HEK293 (cell line): ENCODE data around the gene AZIN2.
A peak's percentile ranks its signal among the peaks of the same experiment; 100 is the strongest.
"Not testable (repeated sequence)": the region's sequence is repeated elsewhere in the genome, so short reads cannot be mapped to it uniquely, and the experiment has no call there.

Source experiments
- CTCF ChIA-PET: fragments of 350-600 bp; formaldehyde crosslinking; extraction: SDS; loops from one replicate; lab custom pipeline; 2021; ENCODE audit warnings: antibody characterized with exemption; lab: Yijun Ruan, JAX
- POLR2A ChIA-PET: fragments of 300-600 bp; formaldehyde crosslinking; extraction: SDS; loops from one replicate; lab custom pipeline; 2020; ENCODE audit warnings: antibody characterized with exemption, inconsistent platforms; lab: Yijun Ruan, JAX
- H3K27ac ChIP-seq: fragments of 200-500 bp; sonication (Bioruptor generic); 2 replicates; pipeline ENCODE4 v1.5.1; 2014; ENCODE audit warnings: low read depth, low read length, control low read depth, inconsistent platforms; ENCODE audit errors: extremely low read depth
- H3K36me3 ChIP-seq, 2 experiments: fragments of 200-500 bp in 1 of 2; sonication (Bioruptor generic) in 1 of 2; 1 replicate in 1 of 2; 2 replicates in 1 of 2; pipeline ENCODE4 v1.5.1; 2014 to 2017; ENCODE audit warnings: inconsistent platforms in 2 of 2, low read length in 2 of 2; ENCODE audit not compliant: control insufficient read depth in 2 of 2, insufficient read depth in 1 of 2
- H3K4me1 ChIP-seq: fragments of 200-500 bp; sonication (Bioruptor generic); 2 replicates; pipeline ENCODE4 v1.5.1; 2014; ENCODE audit warnings: mild to moderate bottlenecking, low read length, inconsistent platforms; ENCODE audit not compliant: control insufficient read depth, insufficient read depth
- H3K4me3 ChIP-seq: 2 replicates; pipeline ENCODE4 v1.5.1; 2011; ENCODE audit warnings: low read depth, mild to moderate bottlenecking, control low read depth, low read length, moderate library complexity
- H3K9me3 ChIP-seq: fragments of 200-500 bp; sonication (Bioruptor generic); 2 replicates; pipeline ENCODE4 v1.5.1; 2014; ENCODE audit warnings: low read depth, low read length, inconsistent platforms; ENCODE audit not compliant: control insufficient read depth, insufficient read depth
- FEZF1 ChIP-seq: fragments of 450-650 bp; formaldehyde crosslinking; IDR thresholded peaks from 2 replicates; pipeline ENCODE4 v1.5.1; 2016; ENCODE audit warnings: missing biosample characterization, missing genetic modification characterization
- GLI2 ChIP-seq: fragments of 450-650 bp; formaldehyde crosslinking; IDR thresholded peaks from 2 replicates; pipeline ENCODE4; 2017; ENCODE audit warnings: missing biosample characterization, missing genetic modification characterization, low read depth, borderline replicate concordance
- GLIS1 ChIP-seq: fragments of 450-650 bp; formaldehyde crosslinking; IDR thresholded peaks from 2 replicates; pipeline ENCODE4 v1.5.1; 2016; ENCODE audit warnings: missing biosample characterization, missing genetic modification characterization
- IKZF3 ChIP-seq: fragments of 450-650 bp; IDR thresholded peaks from 2 replicates; pipeline ENCODE4 v1.5.0; 2018; ENCODE audit warnings: missing biosample characterization, mild to moderate bottlenecking, missing genetic modification characterization, moderate library complexity
- OVOL3 ChIP-seq: fragments of 450-650 bp; formaldehyde crosslinking; IDR thresholded peaks from 2 replicates; pipeline ENCODE4 v1.5.1; 2016; ENCODE audit warnings: missing biosample characterization, missing genetic modification characterization
- PRDM1 ChIP-seq: fragments of 450-650 bp; formaldehyde crosslinking; IDR thresholded peaks from 2 replicates; pipeline ENCODE4; 2016; ENCODE audit warnings: missing biosample characterization, missing genetic modification characterization
- ZBTB21 ChIP-seq: fragments of 450-650 bp; formaldehyde crosslinking; IDR thresholded peaks from 2 replicates; pipeline ENCODE4 v1.5.1; 2017; ENCODE audit warnings: missing biosample characterization, missing genetic modification characterization
- ZBTB8A ChIP-seq: fragments of 450-650 bp; formaldehyde crosslinking; IDR thresholded peaks from 2 replicates; pipeline ENCODE4 v1.5.1; 2016; ENCODE audit warnings: missing biosample characterization, missing genetic modification characterization
- ZNF121 ChIP-seq: fragments of 450-650 bp; formaldehyde crosslinking; IDR thresholded peaks from 2 replicates; pipeline ENCODE4 v1.5.1; 2016; ENCODE audit warnings: missing biosample characterization, missing genetic modification characterization
- ZNF157 ChIP-seq: fragments of 450-650 bp; formaldehyde crosslinking; IDR thresholded peaks from 2 replicates; pipeline ENCODE4 v1.5.1; 2016; ENCODE audit warnings: missing biosample characterization, missing genetic modification characterization
- ZNF175 ChIP-seq: fragments of 450-650 bp; formaldehyde crosslinking; IDR thresholded peaks from 2 replicates; pipeline ENCODE4 v1.5.1; 2016; ENCODE audit warnings: missing biosample characterization, missing genetic modification characterization
- ZNF2 ChIP-seq: fragments of 450-650 bp; formaldehyde crosslinking; IDR thresholded peaks from 2 replicates; pipeline ENCODE4 v1.5.1; 2016; ENCODE audit warnings: missing biosample characterization, missing genetic modification characterization
- ZNF214 ChIP-seq: fragments of 450-650 bp; formaldehyde crosslinking; IDR thresholded peaks from 2 replicates; pipeline ENCODE4 v1.5.1; 2017; ENCODE audit warnings: missing biosample characterization, mild to moderate bottlenecking, missing genetic modification characterization, borderline replicate concordance
- ZNF266 ChIP-seq: fragments of 450-650 bp; formaldehyde crosslinking; IDR thresholded peaks from 2 replicates; pipeline ENCODE4 v1.5.1; 2016; ENCODE audit warnings: missing biosample characterization, missing genetic modification characterization, low read depth
- ZNF350 ChIP-seq: fragments of 450-650 bp; formaldehyde crosslinking; IDR thresholded peaks from 2 replicates; pipeline ENCODE4 v1.5.0; 2017; ENCODE audit warnings: missing biosample characterization, mild to moderate bottlenecking, missing genetic modification characterization
- ZNF354C ChIP-seq: fragments of 450-650 bp; formaldehyde crosslinking; IDR thresholded peaks from 2 replicates; pipeline ENCODE4 v1.5.1; 2016; ENCODE audit warnings: missing biosample characterization, missing genetic modification characterization, low read depth, borderline replicate concordance
- ZNF366 ChIP-seq: fragments of 450-650 bp; formaldehyde crosslinking; conservative IDR thresholded peaks from 2 replicates; pipeline ENCODE4 v1.5.1; 2016; ENCODE audit warnings: missing biosample characterization, missing genetic modification characterization
- ZNF473 ChIP-seq: fragments of 450-650 bp; formaldehyde crosslinking; IDR thresholded peaks from 2 replicates; pipeline ENCODE4 v1.5.1; 2017; ENCODE audit warnings: missing biosample characterization, missing genetic modification characterization
- ZNF48 ChIP-seq: fragments of 450-650 bp; formaldehyde crosslinking; IDR thresholded peaks from 2 replicates; pipeline ENCODE4 v1.5.1; 2016; ENCODE audit warnings: missing biosample characterization, missing genetic modification characterization
- ZNF596 ChIP-seq: fragments of 450-650 bp; IDR thresholded peaks from 2 replicates; pipeline ENCODE4 v1.5.0; 2018; ENCODE audit warnings: missing biosample characterization, mild to moderate bottlenecking, missing genetic modification characterization, moderate library complexity
- ZNF623 ChIP-seq: fragments of 450-650 bp; formaldehyde crosslinking; IDR thresholded peaks from 2 replicates; pipeline ENCODE4 v1.5.1; 2016; ENCODE audit warnings: missing biosample characterization, missing genetic modification characterization
- ZNF654 ChIP-seq: fragments of 450-650 bp; formaldehyde crosslinking; IDR thresholded peaks from 2 replicates; pipeline ENCODE4 v1.5.1; 2016; ENCODE audit warnings: low read depth, missing biosample characterization, missing genetic modification characterization
- ZNF747 ChIP-seq: fragments of 450-650 bp; formaldehyde crosslinking; IDR thresholded peaks from 2 replicates; pipeline ENCODE4 v1.5.1; 2016; ENCODE audit warnings: missing biosample characterization, missing genetic modification characterization
- ZNF792 ChIP-seq: fragments of 450-650 bp; formaldehyde crosslinking; IDR thresholded peaks from 2 replicates; pipeline ENCODE4 v1.5.1; 2016; ENCODE audit warnings: missing biosample characterization, missing genetic modification characterization
- TF ChIP-seq, protein P1 (sequence below): fragments of 450-650 bp; formaldehyde crosslinking; IDR thresholded peaks from 2 replicates; pipeline ENCODE4 v1.5.1; 2016; ENCODE audit warnings: missing biosample characterization, missing genetic modification characterization
- TF ChIP-seq, protein P2 (sequence below): fragments of 450-650 bp; formaldehyde crosslinking; IDR thresholded peaks from 2 replicates; pipeline ENCODE4 v1.5.1; 2016; ENCODE audit warnings: missing biosample characterization, missing genetic modification characterization

AZIN2 gene

DNA sequence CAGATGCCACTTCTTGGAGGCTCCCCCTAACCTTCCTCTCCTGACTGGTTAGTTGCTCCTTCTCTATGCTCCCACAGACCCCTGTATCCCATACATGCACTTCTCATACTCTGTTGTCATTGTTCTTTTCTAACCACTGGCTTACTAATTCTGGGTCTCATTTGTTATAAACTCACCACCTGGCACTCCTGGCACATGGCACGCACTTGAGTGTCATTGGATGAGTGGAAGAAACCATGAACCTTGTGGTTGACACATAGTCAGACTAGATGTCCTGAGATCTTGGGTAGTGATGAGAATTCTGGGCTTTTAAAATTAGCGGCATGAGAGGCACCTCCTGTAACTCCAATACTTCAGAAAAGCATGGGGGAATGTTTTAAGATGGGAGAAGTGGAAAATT is 51.6 kb downstream of the AZIN2 start (continued):
- TF ChIP-seq, protein P1, sequence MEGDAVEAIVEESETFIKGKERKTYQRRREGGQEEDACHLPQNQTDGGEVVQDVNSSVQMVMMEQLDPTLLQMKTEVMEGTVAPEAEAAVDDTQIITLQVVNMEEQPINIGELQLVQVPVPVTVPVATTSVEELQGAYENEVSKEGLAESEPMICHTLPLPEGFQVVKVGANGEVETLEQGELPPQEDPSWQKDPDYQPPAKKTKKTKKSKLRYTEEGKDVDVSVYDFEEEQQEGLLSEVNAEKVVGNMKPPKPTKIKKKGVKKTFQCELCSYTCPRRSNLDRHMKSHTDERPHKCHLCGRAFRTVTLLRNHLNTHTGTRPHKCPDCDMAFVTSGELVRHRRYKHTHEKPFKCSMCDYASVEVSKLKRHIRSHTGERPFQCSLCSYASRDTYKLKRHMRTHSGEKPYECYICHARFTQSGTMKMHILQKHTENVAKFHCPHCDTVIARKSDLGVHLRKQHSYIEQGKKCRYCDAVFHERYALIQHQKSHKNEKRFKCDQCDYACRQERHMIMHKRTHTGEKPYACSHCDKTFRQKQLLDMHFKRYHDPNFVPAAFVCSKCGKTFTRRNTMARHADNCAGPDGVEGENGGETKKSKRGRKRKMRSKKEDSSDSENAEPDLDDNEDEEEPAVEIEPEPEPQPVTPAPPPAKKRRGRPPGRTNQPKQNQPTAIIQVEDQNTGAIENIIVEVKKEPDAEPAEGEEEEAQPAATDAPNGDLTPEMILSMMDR (tag by site-specific recombination), result no peak
- TF ChIP-seq ZNF473 (tag by site-specific recombination), result no peak
- TF ChIP-seq ZNF157, result no peak
- no peak for TF ChIP-seq ZBTB8A
- no peak for TF ChIP-seq ZNF350 (tag by site-specific recombination)
- TF ChIP-seq ZNF121, result no peak
- TF ChIP-seq, protein P2, sequence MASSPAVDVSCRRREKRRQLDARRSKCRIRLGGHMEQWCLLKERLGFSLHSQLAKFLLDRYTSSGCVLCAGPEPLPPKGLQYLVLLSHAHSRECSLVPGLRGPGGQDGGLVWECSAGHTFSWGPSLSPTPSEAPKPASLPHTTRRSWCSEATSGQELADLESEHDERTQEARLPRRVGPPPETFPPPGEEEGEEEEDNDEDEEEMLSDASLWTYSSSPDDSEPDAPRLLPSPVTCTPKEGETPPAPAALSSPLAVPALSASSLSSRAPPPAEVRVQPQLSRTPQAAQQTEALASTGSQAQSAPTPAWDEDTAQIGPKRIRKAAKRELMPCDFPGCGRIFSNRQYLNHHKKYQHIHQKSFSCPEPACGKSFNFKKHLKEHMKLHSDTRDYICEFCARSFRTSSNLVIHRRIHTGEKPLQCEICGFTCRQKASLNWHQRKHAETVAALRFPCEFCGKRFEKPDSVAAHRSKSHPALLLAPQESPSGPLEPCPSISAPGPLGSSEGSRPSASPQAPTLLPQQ (tag by site-specific recombination), result no peak
- TF ChIP-seq GLI2, result no peak
- no peak for TF ChIP-seq ZNF792 (tag by site-specific recombination)
- TF ChIP-seq, all 188 proteins: peak for 0

DNA sequence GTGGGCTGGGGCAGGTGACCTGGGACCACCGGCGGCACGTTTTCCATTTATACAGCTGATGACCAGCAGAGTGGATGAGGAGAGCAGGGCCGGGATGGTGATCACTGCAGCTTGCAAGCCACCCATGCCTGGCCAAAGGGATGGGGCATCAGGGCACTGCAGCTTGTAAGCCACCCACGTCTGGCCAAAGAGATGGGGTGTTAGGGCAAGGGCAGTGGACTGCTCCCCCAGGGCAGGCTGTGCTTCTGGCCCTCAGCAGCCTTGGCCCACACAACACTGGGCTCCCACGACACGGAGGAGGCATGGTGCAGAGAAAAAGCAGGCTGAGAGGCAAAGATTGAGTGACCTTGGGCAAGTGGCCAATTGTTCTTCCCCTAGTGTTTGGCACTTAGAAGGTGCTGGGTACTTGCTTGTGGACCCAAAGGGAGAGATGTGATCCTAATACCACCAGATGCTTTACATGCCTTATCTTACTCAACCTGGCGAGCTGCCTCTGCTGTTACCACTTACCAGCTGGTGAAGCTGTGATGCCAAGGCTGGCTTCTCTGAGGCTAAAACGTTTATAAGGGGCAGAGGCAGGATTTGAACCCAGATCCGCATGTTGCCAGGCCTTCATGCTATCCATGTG is 52.6 kb downstream of the AZIN2 start:
- no peaks in the 10 kb centered on the region for H3K4me1 ChIP-seq
- POLR2A ChIA-PET, result no interaction called here
- TF ChIP-seq ZNF747 (tag by site-specific recombination) (no peak), ZNF157 (no peak), ZNF366 (tag by site-specific recombination) (no peak), IKZF3 (tag by site-specific recombination) (no peak), ZNF596 (tag by site-specific recombination) (no peak), ZNF121 (no peak)
- TF ChIP-seq, all 188 proteins: peak for 0
- Histone ChIP-seq H3K36me3 (peaks cover 0 to 9% of the 10 kb centered on the region in 2 experiments; a peak in 1 of 3 replicates), H3K27ac (no peak overlapping the region), H3K9me3 (no peaks in the 10 kb centered on the region), H3K4me3 (no peak overlapping the region)
- CTCF ChIA-PET, result interaction anchor here (0.6 kb wide), 1 partner anchor 249 kb away, joined by 3 read pairs; no protein-coding TSS in a partner anchor

DNA sequence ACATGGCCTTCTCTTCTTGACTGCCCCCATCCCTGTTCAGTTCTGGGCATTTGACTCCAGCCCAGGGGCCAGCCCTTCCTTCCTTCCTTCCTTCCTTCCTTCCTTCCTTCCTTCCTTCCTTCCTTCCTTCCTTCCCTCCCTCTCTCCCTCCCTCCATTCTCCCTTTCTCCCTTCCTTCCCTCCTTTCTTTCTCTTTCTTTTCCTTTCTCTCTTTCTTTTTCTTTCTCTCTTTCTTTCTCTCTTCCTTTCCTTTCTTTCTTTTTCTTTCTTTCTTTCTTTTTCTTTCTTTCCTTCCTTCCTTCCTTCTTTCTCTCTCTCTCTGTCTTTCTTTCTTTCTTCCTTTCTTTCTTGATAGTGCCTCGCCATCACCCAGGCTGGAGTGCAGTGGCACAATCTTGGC is 55.1 kb downstream of the AZIN2 start:
- POLR2A ChIA-PET, H3K9me3 ChIP-seq: not testable (repeated sequence)
- CTCF ChIA-PET, result interaction anchor here (1.1 to 4.5 kb wide), 5 partner anchors 9 to 335 kb away, joined by 3 to 38 read pairs (median 4); no protein-coding TSS in a partner anchor

DNA sequence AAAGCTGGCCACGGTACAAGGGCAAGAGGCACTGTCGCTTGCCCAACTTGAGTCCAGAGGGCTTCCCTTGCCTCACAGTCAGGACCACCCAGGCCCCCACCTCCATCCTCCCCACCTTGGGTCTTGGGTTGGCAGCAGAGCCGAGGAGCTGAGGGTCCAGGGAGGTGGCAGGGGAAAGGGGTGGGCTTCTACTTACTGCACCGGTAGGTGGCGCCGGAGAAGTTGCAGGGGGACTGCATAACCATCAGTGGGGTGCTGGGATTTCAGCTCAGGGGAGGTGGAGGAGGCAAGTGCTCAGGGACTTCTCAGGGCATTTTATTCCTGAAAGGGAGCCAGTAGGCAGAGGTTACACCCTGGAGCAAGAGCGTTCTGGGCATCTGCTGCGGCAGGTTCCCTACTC is 56.8 kb downstream of the AZIN2 start:
- Histone ChIP-seq H3K9me3 (no peaks in the 10 kb centered on the region), H3K27ac (no peak overlapping the region), H3K4me1 (peaks cover 3% of the 10 kb centered on the region), H3K36me3 (peaks cover 0 to 8% of the 10 kb centered on the region in 2 experiments; a peak in 1 of 3 replicates), H3K4me3 (no peak overlapping the region)
- POLR2A ChIA-PET, result interaction anchor here (1.0 kb wide), 1 partner anchor 11 kb away, joined by 3 read pairs; no protein-coding TSS in a partner anchor
- TF ChIP-seq ZBTB21 (tag by site-specific recombination) (no peak), ZNF2 (tag by site-specific recombination) (peak; percentile 56; the same call in 1 of the 2 replicates), FEZF1 (tag by site-specific recombination) (no peak), ZNF623 (tag by site-specific recombination) (no peak), OVOL3 (tag by site-specific recombination) (no peak), ZNF354C (no peak), ZNF654 (tag by site-specific recombination) (peak; percentile 21), ZNF175 (tag by site-specific recombination) (no peak), GLIS1 (tag by site-specific recombination) (peak; percentile 33; the same call in 1 of the 2 replicates), ZNF48 (tag by site-specific recombination) (no peak), ZNF214 (no peak)
- TF ChIP-seq, protein P1 (tag by site-specific recombination), result peak; percentile 44; the same call in 1 of the 2 replicates
- CTCF ChIA-PET, result interaction anchor here (0.6 to 4.5 kb wide), 16 partner anchors 9 to 497 kb away, joined by 3 to 38 read pairs (median 4); no protein-coding TSS in a partner anchor

More for the DNA sequence above, 55.1 kb downstream of the AZIN2 start:
- H3K4me3 ChIP-seq, H3K36me3 ChIP-seq, H3K27ac ChIP-seq, H3K4me1 ChIP-seq: not testable (repeated sequence)
- TF ChIP-seq PRDM1 (tag by site-specific recombination), result peak; percentile 97
- 0 out of 2 replicates have a peak, but pooled peaks have one; percentile 13 for TF ChIP-seq ZNF266 (tag by site-specific recombination)
- TF ChIP-seq ZNF366 (tag by site-specific recombination), result peak; percentile 98
